H9 (cell line): ENCODE results near the gene FAM229B. TPM values are rescaled to one million over a fixed set of nuclear protein-coding genes. Genes with fewer than 3 reads are reported as not detected.

ENCODE experiments used
- DNase-seq: peaks from one replicate; pipeline ENCODE4 v3.0.0-alpha.2; 2017
- H2AFZ ChIP-seq: one replicate; pipeline ENCODE4 v1.6.1; 2013; ENCODE audit warnings: mild to moderate bottlenecking, low read length, control low read depth, moderate library complexity
- H2AK5ac ChIP-seq: 2 replicates; pipeline ENCODE4 v1.6.1; 2013; ENCODE audit warnings: low read length, control low read depth, mixed read lengths; ENCODE audit not compliant: insufficient read length
- H2BK120ac ChIP-seq: one replicate; pipeline ENCODE4 v1.6.1; 2013; ENCODE audit warnings: low read depth, mild to moderate bottlenecking, low read length, control low read depth, inconsistent platforms; ENCODE audit not compliant: poor library complexity, severe bottlenecking
- H2BK12ac ChIP-seq: 2 replicates; pipeline ENCODE4 v1.6.1; 2013; ENCODE audit warnings: low read length, control low read depth, mixed read lengths, low read depth; ENCODE audit not compliant: insufficient read length
- H2BK15ac ChIP-seq: 2 replicates; pipeline ENCODE4 v1.6.1; 2013; ENCODE audit warnings: low read depth, low read length, control low read depth
- H2BK20ac ChIP-seq: one replicate; pipeline ENCODE4 v1.6.1; 2013; ENCODE audit warnings: low read depth, mild to moderate bottlenecking, low read length, control low read depth, inconsistent platforms; ENCODE audit not compliant: poor library complexity, severe bottlenecking
- H2BK5ac ChIP-seq: 2 replicates; pipeline ENCODE4 v1.6.1; 2013; ENCODE audit warnings: low read length, control low read depth, mixed read lengths; ENCODE audit not compliant: insufficient read length
- H3K14ac ChIP-seq: 2 replicates; pipeline ENCODE4 v1.6.1; 2013; ENCODE audit warnings: low read length, control low read depth; ENCODE audit not compliant: insufficient read depth
- H3K18ac ChIP-seq: 2 replicates; pipeline ENCODE4 v1.6.1; 2013; ENCODE audit warnings: low read depth, mild to moderate bottlenecking, mixed read lengths, low read length, control low read depth; ENCODE audit not compliant: insufficient read length
- H3K23ac ChIP-seq: 2 replicates; pipeline ENCODE4 v1.6.1; 2013; ENCODE audit warnings: low read length, control low read depth, mixed read lengths, low read depth; ENCODE audit not compliant: insufficient read length
- H3K23me2 ChIP-seq: 2 replicates; pipeline ENCODE4 v1.6.1; 2013; ENCODE audit warnings: low read depth, mild to moderate bottlenecking, mixed read lengths, low read length, control low read depth; ENCODE audit not compliant: insufficient read length, poor library complexity, severe bottlenecking
- H3K27ac ChIP-seq: 2 replicates; pipeline ENCODE4 v1.5.1; 2013; ENCODE audit warnings: low read length, control low read depth, mixed read lengths, low read depth; ENCODE audit not compliant: insufficient read length
- H3K27me3 ChIP-seq: 2 replicates; pipeline ENCODE4 v1.6.1; 2013; ENCODE audit warnings: low read length, control low read depth, inconsistent platforms; ENCODE audit not compliant: insufficient read depth
- H3K4ac ChIP-seq: 2 replicates; pipeline ENCODE4 v1.6.1; 2013; ENCODE audit warnings: low read depth, mild to moderate bottlenecking, control low read depth, inconsistent platforms, low read length, moderate library complexity
- H3K4me1 ChIP-seq: 2 replicates; pipeline ENCODE4 v1.6.1; 2013; ENCODE audit warnings: low read length, control low read depth, inconsistent platforms; ENCODE audit not compliant: insufficient read depth
- H3K4me2 ChIP-seq: 2 replicates; pipeline ENCODE4 v1.6.1; 2013; ENCODE audit warnings: low read length, control low read depth, mixed read lengths; ENCODE audit not compliant: insufficient read length, insufficient read depth
- H3K56ac ChIP-seq: 2 replicates; pipeline ENCODE4 v1.6.1; 2013; ENCODE audit warnings: low read depth, mild to moderate bottlenecking, mixed read lengths, low read length, control low read depth; ENCODE audit not compliant: insufficient read length
- H3K79me1 ChIP-seq: 2 replicates; pipeline ENCODE4 v1.6.1; 2013; ENCODE audit warnings: low read depth, mild to moderate bottlenecking, moderate library complexity, low read length, control low read depth, inconsistent platforms; ENCODE audit not compliant: insufficient read depth, poor library complexity, severe bottlenecking
- H3K79me2 ChIP-seq: 2 replicates; pipeline ENCODE4 v1.6.1; 2013; ENCODE audit warnings: low read length, control low read depth, inconsistent platforms; ENCODE audit not compliant: insufficient read depth
- H3K9ac ChIP-seq: 2 replicates; pipeline ENCODE4 v1.6.1; 2013; ENCODE audit warnings: low read length, control low read depth, mixed read lengths; ENCODE audit not compliant: insufficient read length; ENCODE audit errors: extremely low read depth
- H3K9me3 ChIP-seq: one replicate; pipeline ENCODE4 v1.6.1; 2013; ENCODE audit warnings: low read depth, low read length, inconsistent platforms; ENCODE audit not compliant: control insufficient read depth
- H3T11ph ChIP-seq: one replicate; pipeline ENCODE4 v1.6.1; 2013; ENCODE audit warnings: mild to moderate bottlenecking, low read length, control low read depth, inconsistent platforms
- H4K20me1 ChIP-seq: one replicate; pipeline ENCODE4 v1.6.1; 2013; ENCODE audit not compliant: control insufficient read depth, insufficient read length, insufficient read depth
- H4K5ac ChIP-seq: 2 replicates; pipeline ENCODE4 v1.6.1; 2013; ENCODE audit warnings: low read depth, mild to moderate bottlenecking, mixed read lengths, low read length, control low read depth; ENCODE audit not compliant: insufficient read length
- H4K8ac ChIP-seq: replicated peaks from 2 replicates; pipeline ENCODE4 v1.6.1; 2013; ENCODE audit warnings: low read length, control low read depth, mixed read lengths, low read depth; ENCODE audit not compliant: insufficient read length
- H4K91ac ChIP-seq: 2 replicates; pipeline ENCODE4 v1.6.1; 2013; ENCODE audit warnings: low read depth, mild to moderate bottlenecking, moderate library complexity, mixed read lengths, low read length, control low read depth; ENCODE audit not compliant: insufficient read length
- H3K27ac Mint-ChIP-seq, 3 experiments: 2 replicates in 2 of 3; 3 replicates in 1 of 3; pipeline ENCODE4 v1.8.0; 2020 to 2021; ENCODE audit warnings: mixed read lengths in 3 of 3, mild to moderate bottlenecking in 1 of 3, moderate library complexity in 1 of 3
- H3K27me3 Mint-ChIP-seq: 2 replicates; pipeline ENCODE4 v1.8.0; 2021; ENCODE audit warnings: low read depth, mild to moderate bottlenecking, moderate library complexity, mixed read lengths
- H3K36me3 Mint-ChIP-seq, 3 experiments: 2 replicates in 2 of 3; 3 replicates in 1 of 3; pipeline ENCODE4 v1.8.0; 2020 to 2021; ENCODE audit warnings: low read depth in 3 of 3, mixed read lengths in 3 of 3; ENCODE audit not compliant: insufficient read depth in 1 of 3
- H3K4me1 Mint-ChIP-seq, 2 experiments: 2 replicates each; pipeline ENCODE4 v1.8.0; 2020; ENCODE audit warnings: mixed read lengths in 2 of 2
- H3K4me3 Mint-ChIP-seq, 2 experiments: 2 replicates in 1 of 2; 3 replicates in 1 of 2; pipeline ENCODE4 v1.8.0; 2020 to 2021; ENCODE audit warnings: mild to moderate bottlenecking in 2 of 2, mixed read lengths in 2 of 2, moderate library complexity in 1 of 2
- H3K9me3 Mint-ChIP-seq, 2 experiments: 2 replicates in 1 of 2; 3 replicates in 1 of 2; pipeline ENCODE4 v1.8.0; 2020; ENCODE audit warnings: mild to moderate bottlenecking in 2 of 2, mixed read lengths in 2 of 2, moderate library complexity in 1 of 2
- CTCF ChIP-seq: fragments of 200-600 bp; sonication (generic); conservative IDR thresholded peaks from 3 replicates; pipeline ENCODE4 v1.8.0; 2021; ENCODE audit warnings: antibody characterized with exemption, mild to moderate bottlenecking
- total RNA-seq: library from RNA; stranded (reverse); gene quantifications from 2 replicates; pipeline ENCODE4 v1.2.1, GENCODE V29; 2021

FAM229B gene
- total RNA-seq, 1 experiment from 2014 or later = 8.2 TPM

- no peak overlapping the region for H3K4me3 Mint-ChIP-seq
- H3K14ac ChIP-seq = no peak overlapping the region
- no peak overlapping the region for H3K18ac ChIP-seq
- H4K5ac ChIP-seq = no peak overlapping the region
- H2AK5ac ChIP-seq = no peak overlapping the region
- no peaks in the 10 kb centered on the region for H3K36me3 Mint-ChIP-seq
- no peak overlapping the region for H2BK120ac ChIP-seq
- H3K79me2 ChIP-seq = no peaks in the 10 kb centered on the region
- H3K9ac ChIP-seq = no peak overlapping the region
- H3K9me3 Mint-ChIP-seq = no peaks in the 10 kb centered on the region
- H2BK15ac ChIP-seq = no peak overlapping the region
- H3K27ac ChIP-seq = no peak overlapping the region
- no peaks in the 10 kb centered on the region for H4K20me1 ChIP-seq
- H2BK12ac ChIP-seq = no peak overlapping the region
- H4K91ac ChIP-seq = no peak overlapping the region
- H3K4ac ChIP-seq = no peak overlapping the region
- H3K27me3 ChIP-seq = no peaks in the 10 kb centered on the region
- no peaks in the 10 kb centered on the region for H3K4me1 Mint-ChIP-seq
- TF ChIP-seq CTCF = no peak
- no peaks in the 10 kb centered on the region for H3K9me3 ChIP-seq
- H3K27me3 Mint-ChIP-seq = no peaks in the 10 kb centered on the region
- no peak overlapping the region for H3K4me2 ChIP-seq
- no peak overlapping the region for H2BK5ac ChIP-seq
- H2BK20ac ChIP-seq = no peak overlapping the region
- H3K23ac ChIP-seq = no peak overlapping the region
- no peak overlapping the region for H3T11ph ChIP-seq
- H3K27ac Mint-ChIP-seq = no peak overlapping the region
- no peaks in the 10 kb centered on the region for H3K23me2 ChIP-seq
- H3K56ac ChIP-seq = no peak overlapping the region
- H3K79me1 ChIP-seq = no peaks in the 10 kb centered on the region
- no peak overlapping the region for H2AFZ ChIP-seq
- no peak overlapping the region for H4K8ac ChIP-seq
- no peaks in the 10 kb centered on the region for H3K4me1 ChIP-seq
- no peak for DNase-seq
These were observed 26.5 kb downstream of the FAM229B start for GRCh38 chr6:112113918-112114317.
